GM19438 (cell line): ENCODE measurements around the gene SIGLEC11.
"Not testable (repeated sequence)": the region's sequence is repeated elsewhere in the genome, so short reads cannot be mapped to it uniquely, and the experiment has no call there.

Experiments used
- ATAC-seq: cut with Tn5 transposase; IDR thresholded peaks from one replicate; pipeline ENCODE4 v1.9.1; 2021; ENCODE audit warnings: low read depth; ENCODE audit not compliant: unreplicated experiment

Gene SIGLEC11

DNA sequence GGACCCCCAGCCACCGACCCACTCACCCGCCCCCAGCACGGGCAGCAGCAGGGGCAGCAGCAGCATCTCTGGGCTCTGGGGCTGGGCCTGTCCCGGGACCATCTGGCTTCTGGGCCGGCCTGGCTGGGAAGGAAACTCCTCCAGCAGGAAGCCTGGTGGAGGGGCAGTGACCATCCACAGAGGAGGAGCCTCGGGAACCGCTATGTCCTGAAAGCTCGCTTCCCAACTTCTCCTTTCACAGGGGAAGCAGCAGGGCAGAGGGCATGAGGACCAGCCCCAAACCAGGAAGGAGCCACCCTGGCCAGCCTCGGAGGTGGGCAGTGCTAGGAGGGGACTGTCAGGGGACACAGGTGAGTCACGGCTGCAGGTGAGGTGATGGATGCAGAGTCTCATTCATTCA is at the start of gene SIGLEC11:
Gene SIGLEC11 (minus strand): TSS at position 193 of the 400 bp plus-strand sequence. CDS start 91 bp downstream, at position 102.
- ATAC-seq: not testable (repeated sequence)

DNA sequence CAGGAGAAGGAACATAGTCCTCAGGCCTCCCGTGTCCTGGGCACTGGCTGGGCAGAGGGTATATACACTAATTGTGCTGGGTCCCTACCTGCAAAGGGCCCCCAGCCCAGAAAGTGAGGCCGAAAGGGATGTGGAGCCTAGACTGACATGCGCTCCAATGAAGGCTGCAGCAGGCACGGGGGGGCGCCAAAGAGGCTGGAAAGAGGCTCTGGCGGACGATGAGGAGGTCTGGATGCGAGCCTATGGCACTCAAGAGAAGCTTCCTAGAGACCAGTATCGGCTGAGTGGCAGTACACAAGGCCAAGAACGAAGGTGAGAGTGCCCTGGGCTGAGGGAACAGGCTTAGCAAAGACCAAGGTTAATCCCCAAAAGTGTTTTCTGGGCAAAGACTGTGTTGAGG is 47.6 kb upstream of the SIGLEC11 start:
- ATAC-seq: no peak

DNA sequence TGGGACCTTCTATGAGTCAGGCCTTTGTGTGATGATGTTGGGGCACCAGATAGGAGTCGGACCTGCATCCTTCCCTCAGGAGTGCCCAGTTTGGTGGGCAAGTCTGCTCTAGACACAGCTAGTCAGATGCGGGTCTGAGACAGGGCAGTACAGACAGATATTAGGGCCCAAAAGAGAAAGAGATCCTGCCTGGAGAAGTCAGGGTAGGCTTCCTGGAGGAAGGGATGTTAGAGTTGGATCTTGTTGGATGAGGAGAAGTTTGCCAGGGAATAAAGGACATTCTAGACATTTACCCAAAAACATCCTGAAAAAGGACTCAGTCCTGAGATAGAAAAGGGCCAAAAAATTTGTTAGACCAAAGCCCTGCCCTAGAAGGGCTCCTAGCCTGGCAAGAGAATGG is 47.0 kb upstream of the SIGLEC11 start:
- no peak for ATAC-seq

GRCh38 chr19:50007170-50007569 is 46.2 kb upstream of the SIGLEC11 start:
- no peak for ATAC-seq

DNA sequence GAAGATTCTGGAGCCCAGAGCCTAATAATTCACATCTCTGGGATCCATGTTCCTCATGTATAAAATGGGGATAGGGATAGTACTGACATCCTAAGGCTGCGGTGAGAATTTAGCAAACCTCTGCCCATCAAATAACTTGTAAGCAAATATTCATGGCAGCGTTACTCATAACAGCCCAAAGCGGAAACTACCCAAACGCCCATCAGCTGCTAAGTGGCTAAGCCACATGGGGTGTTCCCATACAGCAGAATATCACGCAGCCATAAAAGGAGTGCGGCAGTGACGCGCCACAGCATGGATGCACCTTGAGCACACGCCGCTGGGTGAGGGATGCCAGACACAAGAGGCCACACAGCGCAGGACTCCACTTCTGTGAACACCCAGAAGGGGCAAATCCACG is 44.5 kb upstream of the SIGLEC11 start:
- ATAC-seq: no peak

GRCh38 chr19:50003810-50004419 is 42.9 kb upstream of the SIGLEC11 start:
- ATAC-seq: no peak

DNA sequence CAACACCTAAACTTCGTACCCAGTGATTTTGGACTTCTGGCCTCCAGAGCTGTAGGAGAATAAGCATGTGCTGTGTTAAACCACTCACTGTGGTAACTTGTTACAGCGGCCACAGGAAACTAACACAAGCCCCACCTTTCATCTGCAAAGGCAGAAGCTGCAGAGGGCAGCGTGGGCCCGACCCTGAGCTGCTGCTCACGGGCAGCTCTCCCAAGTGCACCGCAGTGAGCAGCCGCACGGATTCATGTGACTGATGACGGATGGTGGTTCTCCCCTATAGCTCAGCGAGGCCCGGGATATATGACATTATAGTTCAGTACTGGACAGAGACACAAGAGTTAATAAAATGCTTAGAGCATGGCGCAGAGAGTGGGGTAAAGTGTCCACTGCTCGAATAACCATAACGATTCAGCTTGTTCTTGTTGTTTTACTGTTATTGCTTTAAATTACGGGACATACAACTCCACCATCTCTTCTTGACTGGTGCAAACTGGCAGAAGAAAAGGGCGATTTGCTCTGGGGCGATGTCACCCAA is 42.3 kb upstream of the SIGLEC11 start:
- ATAC-seq: no peak

DNA sequence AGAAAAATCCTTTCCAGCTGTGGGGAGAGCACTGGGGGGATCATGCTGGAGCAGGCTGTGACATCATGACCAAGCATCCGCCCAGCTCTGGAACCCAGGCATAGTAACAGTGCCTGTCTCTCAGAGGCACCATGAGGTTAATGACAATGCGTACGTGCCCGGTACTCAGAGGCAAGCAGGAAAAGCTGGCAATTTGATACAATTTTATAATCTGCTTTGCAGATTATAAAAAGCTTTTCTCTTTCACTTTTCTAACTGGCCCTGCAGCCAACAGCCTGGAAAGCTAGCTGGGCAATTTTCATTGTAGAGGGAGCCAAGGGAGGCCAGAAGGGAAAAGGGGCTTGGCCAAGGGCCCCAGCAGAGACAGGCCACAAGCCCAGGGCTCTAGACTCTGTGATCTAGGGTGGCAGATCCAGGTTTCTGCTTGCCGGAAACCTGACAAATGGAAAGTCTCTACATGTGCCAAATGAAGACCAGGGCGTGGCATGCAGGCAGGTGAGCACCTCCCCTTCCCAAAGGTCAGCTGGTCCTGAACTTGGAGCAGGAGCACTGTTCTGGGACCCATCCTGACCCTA is 41.5 kb upstream of the SIGLEC11 start:
- ATAC-seq: no peak

GRCh38 chr19:50001775-50002174 is 40.8 kb upstream of the SIGLEC11 start:
- ATAC-seq: no peak

GRCh38 chr19:50000841-50001557 is 40.0 kb upstream of the SIGLEC11 start:
- no peak for ATAC-seq

- no peak for ATAC-seq
Measured at GRCh38 chr19:50000038-50000840, 39.3 kb upstream of the SIGLEC11 start.

GRCh38 chr19:49999371-50000010 is 38.5 kb upstream of the SIGLEC11 start:
- ATAC-seq: no peak

DNA sequence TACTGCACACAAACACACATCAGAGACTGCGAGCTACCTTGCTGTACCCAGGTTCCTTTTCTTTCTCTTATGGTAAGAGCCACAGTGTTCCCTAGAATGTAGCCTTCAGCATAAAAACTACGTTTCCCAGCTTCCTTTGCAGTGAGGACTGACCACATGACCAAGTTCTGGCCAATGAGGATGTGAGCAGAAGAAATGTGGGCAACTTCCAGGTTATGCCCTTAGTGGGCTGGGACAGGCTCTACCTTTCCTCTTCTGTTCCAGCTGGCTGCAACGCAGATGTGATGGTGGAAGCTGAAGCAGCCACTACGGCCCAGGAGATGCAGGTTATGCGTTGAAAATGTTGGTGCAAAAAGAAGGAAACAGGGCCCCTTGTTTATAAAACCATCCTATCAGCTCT is 36.7 kb upstream of the SIGLEC11 start:
- ATAC-seq: no peak

GRCh38 chr19:49988433-49988832 is 27.5 kb upstream of the SIGLEC11 start:
- ATAC-seq: no peak

DNA sequence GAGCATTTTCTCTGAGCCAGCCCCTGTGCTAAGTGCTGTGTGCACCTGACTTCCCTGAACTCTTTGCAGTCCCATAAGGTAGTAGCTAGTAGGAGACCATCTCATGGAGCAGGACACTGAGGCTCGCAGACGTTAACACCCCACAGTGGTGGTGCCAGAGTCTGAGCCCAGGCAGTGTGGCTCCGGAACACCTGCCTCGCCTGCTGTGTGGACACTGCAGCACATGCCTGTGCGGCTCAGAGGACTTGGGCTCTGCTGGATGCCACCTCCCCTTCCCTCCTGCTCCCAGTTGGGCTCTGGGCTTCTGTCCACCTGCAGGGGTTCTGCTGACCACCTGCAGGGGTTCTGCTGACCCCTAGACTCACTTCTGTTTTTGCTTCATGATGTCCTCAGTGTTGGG is 27.0 kb upstream of the SIGLEC11 start:
- ATAC-seq: no peak

GRCh38 chr19:49987159-49987698 is 26.3 kb upstream of the SIGLEC11 start:
- ATAC-seq: no peak

DNA sequence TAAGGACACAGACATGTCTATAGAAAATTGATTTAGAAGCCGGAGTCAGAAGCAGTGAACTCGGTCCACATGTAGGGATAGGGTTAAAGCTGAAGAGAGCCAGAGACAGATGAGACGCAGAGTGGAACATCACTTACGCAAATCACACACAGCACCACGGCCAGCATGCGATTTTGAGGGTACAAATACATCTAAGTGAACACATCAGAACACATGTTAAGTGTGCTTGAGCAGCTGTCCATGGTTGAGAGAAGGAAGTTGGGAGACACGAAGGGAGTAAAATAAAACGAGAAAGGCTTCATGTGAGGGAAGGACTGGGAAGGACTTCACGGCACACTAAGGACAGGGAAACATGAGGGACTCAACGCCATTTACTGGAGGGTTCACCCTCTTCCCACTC is 25.4 kb upstream of the SIGLEC11 start:
- no peak for ATAC-seq

GRCh38 chr19:49985871-49986270 is 24.9 kb upstream of the SIGLEC11 start:
- ATAC-seq: no peak

DNA sequence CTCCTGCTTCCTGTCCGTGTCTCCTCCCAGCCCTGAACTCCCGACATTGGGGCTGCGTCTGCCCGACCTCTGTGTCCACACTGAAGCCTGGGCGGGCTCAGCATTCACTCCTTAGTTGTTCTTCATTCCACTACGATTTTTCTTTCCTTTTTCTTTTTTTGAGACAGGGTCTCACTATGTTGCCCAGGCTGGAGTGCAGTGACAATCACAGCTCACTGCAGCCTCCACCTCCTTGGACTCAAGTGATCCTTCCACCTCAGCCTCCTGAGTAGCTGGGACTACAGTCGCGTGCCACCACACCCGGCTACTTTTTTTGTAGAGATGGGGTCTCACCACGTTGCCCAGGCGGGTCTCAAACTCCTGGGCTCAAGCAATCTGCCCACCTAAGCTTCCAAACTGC is 23.5 kb upstream of the SIGLEC11 start:
- no peak for ATAC-seq

- ATAC-seq: no peak
Measured at GRCh38 chr19:49983645-49984229, 22.8 kb upstream of the SIGLEC11 start.
